Progenitor cell of endocrine pancreas (in vitro differentiated cells): ENCODE measurements around the gene MEA1. TPM values are rescaled to one million over a fixed set of nuclear protein-coding genes. Genes with fewer than 3 reads are reported as not detected.
A peak's percentile ranks its signal among the peaks of the same experiment; 100 is the strongest.

Experiments
- DNase-seq: peaks from one replicate; pipeline ENCODE4 v3.0.0; 2021; ENCODE audit warnings: low spot score; ENCODE audit not compliant: unreplicated experiment
- H3K27ac Mint-ChIP-seq: 2 replicates; pipeline ENCODE4 v1.8.0; 2021; ENCODE audit warnings: mild to moderate bottlenecking, moderate library complexity, mixed read lengths
- H3K27me3 Mint-ChIP-seq: 2 replicates; pipeline ENCODE4 v1.8.0; 2021; ENCODE audit warnings: mixed read lengths
- H3K36me3 Mint-ChIP-seq: 2 replicates; pipeline ENCODE4 v1.8.0; 2022; ENCODE audit warnings: mixed read lengths; ENCODE audit not compliant: insufficient read depth
- H3K4me1 Mint-ChIP-seq: 2 replicates; pipeline ENCODE4 v1.8.0; 2021; ENCODE audit warnings: low read depth, mixed read lengths
- H3K4me3 Mint-ChIP-seq: 2 replicates; pipeline ENCODE4 v1.8.0; 2021; ENCODE audit warnings: low read depth, mild to moderate bottlenecking, moderate library complexity, mixed read lengths
- H3K9me3 Mint-ChIP-seq: 2 replicates; pipeline ENCODE4 v1.8.0; 2021; ENCODE audit warnings: low read depth, mixed read lengths
- CTCF ChIP-seq: fragments of 200-600 bp; sonication (generic); IDR thresholded peaks from one replicate; pipeline ENCODE4 v1.5.0; 2021; ENCODE audit warnings: antibody characterized with exemption, mild to moderate bottlenecking; ENCODE audit not compliant: unreplicated experiment
- total RNA-seq: library from RNA; stranded (reverse); gene quantifications from 2 replicates; pipeline ENCODE4 v1.2.1, GENCODE V29; 2021

The MEA1 gene
- total RNA-seq, 1 donor from 2014 or later, result 68.4 TPM

- peak; percentile 32 for TF ChIP-seq CTCF
Observed at GRCh38 chr6:42963855-42964605, 49.7 kb downstream of the MEA1 start.

DNA sequence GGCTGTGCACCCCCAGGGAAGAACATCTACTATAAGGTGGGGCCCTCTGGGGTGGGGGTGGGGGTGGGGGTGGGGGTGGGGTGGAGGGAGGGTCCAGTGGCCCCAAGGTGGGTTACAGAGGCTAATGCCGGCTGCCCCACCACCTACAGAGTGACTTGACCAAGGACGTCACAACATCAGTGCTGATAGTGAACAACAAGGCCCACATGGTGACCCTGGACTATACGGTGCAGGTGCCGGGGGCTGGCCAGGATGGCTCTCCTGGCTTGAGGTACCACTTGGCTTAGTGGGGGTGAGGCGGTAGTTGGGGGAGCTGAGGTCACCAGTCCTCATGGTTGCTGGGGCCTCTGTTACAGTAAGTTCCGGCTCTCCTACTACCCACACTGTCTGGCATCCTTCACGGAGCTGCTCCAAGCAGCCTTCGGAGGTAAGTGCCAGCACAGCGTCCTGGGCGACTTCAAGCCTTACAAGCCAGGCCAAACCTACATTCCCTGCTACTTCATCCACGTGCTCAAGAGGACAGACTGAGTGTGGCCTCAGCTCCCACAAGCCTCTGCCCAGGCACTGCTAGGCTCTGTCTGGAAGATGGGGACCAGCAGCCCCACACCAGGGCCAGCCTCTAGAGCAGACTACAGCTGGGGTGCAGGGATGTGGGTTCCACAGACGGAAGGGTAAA is 50.4 kb downstream of the MEA1 start:
- H3K27me3 Mint-ChIP-seq, result peaks cover 21% of the 10 kb centered on the region
- H3K36me3 Mint-ChIP-seq, result peaks cover 6% of the 10 kb centered on the region
- DNase-seq, result no peak
- no peak overlapping the region for H3K4me3 Mint-ChIP-seq
- TF ChIP-seq CTCF, result no peak
- no peak overlapping the region for H3K27ac Mint-ChIP-seq
- H3K9me3 Mint-ChIP-seq, result no peaks in the 10 kb centered on the region
- peaks cover 4% of the 10 kb centered on the region for H3K4me1 Mint-ChIP-seq

More at GRCh38 chr6:42963855-42964605, 49.7 kb downstream of the MEA1 start:
- no peaks in the 10 kb centered on the region for H3K9me3 Mint-ChIP-seq
- peaks cover 4% of the 10 kb centered on the region for H3K4me1 Mint-ChIP-seq
- H3K36me3 Mint-ChIP-seq, result peaks cover 6% of the 10 kb centered on the region
- no peak for DNase-seq
- no peak overlapping the region for H3K27ac Mint-ChIP-seq
- peaks cover 21% of the 10 kb centered on the region for H3K27me3 Mint-ChIP-seq
- no peak overlapping the region for H3K4me3 Mint-ChIP-seq

- H3K27ac Mint-ChIP-seq, result no peak overlapping the region
- H3K9me3 Mint-ChIP-seq, result no peaks in the 10 kb centered on the region
- DNase-seq, result no peak
- no peak overlapping the region for H3K4me3 Mint-ChIP-seq
- peaks cover 6% of the 10 kb centered on the region for H3K36me3 Mint-ChIP-seq
- H3K27me3 Mint-ChIP-seq, result peaks cover 21% of the 10 kb centered on the region
- H3K4me1 Mint-ChIP-seq, result peaks cover 4% of the 10 kb centered on the region
- no peak for TF ChIP-seq CTCF
Observed at GRCh38 chr6:42962502-42963178, 51.1 kb downstream of the MEA1 start.

GRCh38 chr6:42962096-42962495 is 51.6 kb downstream of the MEA1 start:
- H3K9me3 Mint-ChIP-seq, result no peaks in the 10 kb centered on the region
- no peak overlapping the region for H3K4me3 Mint-ChIP-seq
- no peak for TF ChIP-seq CTCF
- no peak for DNase-seq
- H3K27ac Mint-ChIP-seq, result no peak overlapping the region
- peaks cover 3% of the 10 kb centered on the region for H3K36me3 Mint-ChIP-seq
- H3K4me1 Mint-ChIP-seq, result peaks cover 4% of the 10 kb centered on the region
- H3K27me3 Mint-ChIP-seq, result peaks cover 21% of the 10 kb centered on the region

Other genes with a start within 250 kb of the MEA1 start
- gene BICRAL, start 231.9 kb downstream of the MEA1 start, total RNA-seq, result 13.2 and 14.4 TPM in 2 replicates
- 82.8 and 88.9 TPM in 2 replicates for gene RPL7L1, start 134.3 kb downstream of the MEA1 start, total RNA-seq
- gene PTCRA, start 97.9 kb downstream of the MEA1 start, total RNA-seq, result not detected in 2 replicates
- 61.5 and 64.1 TPM in 2 replicates for gene CNPY3, start 84.5 kb downstream of the MEA1 start, total RNA-seq
- gene GNMT, start 53.2 kb downstream of the MEA1 start, total RNA-seq, result 1.3 and 1.7 TPM in 2 replicates
- gene PEX6, start 34.8 kb downstream of the MEA1 start, total RNA-seq, result 29.8 and 32.3 TPM in 2 replicates
- gene PPP2R5D, start 29.4 kb downstream of the MEA1 start, total RNA-seq, result 52.2 and 53.6 TPM in 2 replicates
- 86.8 and 91.1 TPM in 2 replicates for gene KLHDC3, start 303 bp upstream of the MEA1 start, total RNA-seq
- gene RRP36, start 7.7 kb upstream of the MEA1 start, total RNA-seq, result 60.6 and 62.4 TPM in 2 replicates
- gene CUL7, start 39.9 kb upstream of the MEA1 start, total RNA-seq, result 58.9 and 60.9 TPM in 2 replicates
- 45.2 and 52.2 TPM in 2 replicates for gene MRPL2, start 45.5 kb upstream of the MEA1 start, total RNA-seq
- 71.9 and 73.8 TPM in 2 replicates for gene KLC4, start 45.7 kb upstream of the MEA1 start, total RNA-seq
- gene PTK7, start 62.4 kb upstream of the MEA1 start, total RNA-seq, result 141 and 142 TPM in 2 replicates
- gene SRF, start 157.3 kb upstream of the MEA1 start, total RNA-seq, result 29.1 and 30.3 TPM in 2 replicates
- 57.0 and 61.1 TPM in 2 replicates for gene CUL9, start 168.2 kb upstream of the MEA1 start, total RNA-seq
- gene DNPH1, start 215.5 kb upstream of the MEA1 start, total RNA-seq, result 33.9 and 39.0 TPM in 2 replicates
- 1.4 and 1.7 TPM in 2 replicates for gene TTBK1, start 229.5 kb upstream of the MEA1 start, total RNA-seq